Measurements from ENCODE around the gene CFAP57.

Gene CFAP57

DNA sequence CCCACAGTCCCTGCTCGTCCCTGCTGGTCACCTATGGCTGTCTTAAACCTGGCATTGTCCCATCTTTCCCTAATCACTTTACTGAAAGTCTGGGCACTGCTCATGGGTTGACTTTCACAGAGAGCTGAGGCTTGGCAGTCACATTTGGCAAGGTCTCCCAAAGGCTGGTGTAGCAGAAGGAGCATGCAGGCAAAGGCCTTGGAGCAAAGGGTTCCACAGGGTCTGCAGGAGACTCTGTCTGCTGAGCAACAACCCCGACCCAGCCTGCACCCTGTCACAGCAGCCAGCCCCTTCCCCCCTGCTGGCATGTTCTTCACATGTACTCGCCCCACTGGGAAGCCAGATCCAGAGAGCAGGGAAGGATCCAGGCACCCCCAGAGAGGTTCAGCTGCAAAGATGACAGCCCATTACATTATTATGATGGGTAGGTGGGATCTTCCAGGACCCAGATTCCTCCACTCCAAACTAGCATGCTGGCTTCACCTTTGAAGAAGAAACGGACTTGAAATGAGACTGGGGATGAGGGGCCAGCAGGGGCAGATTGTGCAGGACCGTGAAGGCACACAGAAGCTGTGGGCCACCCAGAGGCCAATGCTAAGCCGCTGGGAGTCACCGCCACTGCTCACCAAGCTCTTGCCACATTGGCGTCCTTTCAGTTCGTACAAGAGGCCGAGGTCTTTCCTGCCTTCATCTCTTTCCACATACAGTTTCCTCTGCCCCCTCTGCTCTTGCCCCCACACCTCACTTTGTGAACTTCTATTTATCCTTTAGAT is 83.5 kb downstream of the CFAP57 start:
- no peak for DNase-seq (ENCODE audit: extremely low read depth, low read depth)
- TF ChIP-seq, protein P1, sequence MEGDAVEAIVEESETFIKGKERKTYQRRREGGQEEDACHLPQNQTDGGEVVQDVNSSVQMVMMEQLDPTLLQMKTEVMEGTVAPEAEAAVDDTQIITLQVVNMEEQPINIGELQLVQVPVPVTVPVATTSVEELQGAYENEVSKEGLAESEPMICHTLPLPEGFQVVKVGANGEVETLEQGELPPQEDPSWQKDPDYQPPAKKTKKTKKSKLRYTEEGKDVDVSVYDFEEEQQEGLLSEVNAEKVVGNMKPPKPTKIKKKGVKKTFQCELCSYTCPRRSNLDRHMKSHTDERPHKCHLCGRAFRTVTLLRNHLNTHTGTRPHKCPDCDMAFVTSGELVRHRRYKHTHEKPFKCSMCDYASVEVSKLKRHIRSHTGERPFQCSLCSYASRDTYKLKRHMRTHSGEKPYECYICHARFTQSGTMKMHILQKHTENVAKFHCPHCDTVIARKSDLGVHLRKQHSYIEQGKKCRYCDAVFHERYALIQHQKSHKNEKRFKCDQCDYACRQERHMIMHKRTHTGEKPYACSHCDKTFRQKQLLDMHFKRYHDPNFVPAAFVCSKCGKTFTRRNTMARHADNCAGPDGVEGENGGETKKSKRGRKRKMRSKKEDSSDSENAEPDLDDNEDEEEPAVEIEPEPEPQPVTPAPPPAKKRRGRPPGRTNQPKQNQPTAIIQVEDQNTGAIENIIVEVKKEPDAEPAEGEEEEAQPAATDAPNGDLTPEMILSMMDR (IDR thresholded peaks at IDR 0.05; ENCODE audit: low read depth, low read length, missing control alignments) = no peak
- no peak overlapping the region for H3K4me3 ChIP-seq (replicated peaks; ENCODE audit: low read depth, low read length)

DNA sequence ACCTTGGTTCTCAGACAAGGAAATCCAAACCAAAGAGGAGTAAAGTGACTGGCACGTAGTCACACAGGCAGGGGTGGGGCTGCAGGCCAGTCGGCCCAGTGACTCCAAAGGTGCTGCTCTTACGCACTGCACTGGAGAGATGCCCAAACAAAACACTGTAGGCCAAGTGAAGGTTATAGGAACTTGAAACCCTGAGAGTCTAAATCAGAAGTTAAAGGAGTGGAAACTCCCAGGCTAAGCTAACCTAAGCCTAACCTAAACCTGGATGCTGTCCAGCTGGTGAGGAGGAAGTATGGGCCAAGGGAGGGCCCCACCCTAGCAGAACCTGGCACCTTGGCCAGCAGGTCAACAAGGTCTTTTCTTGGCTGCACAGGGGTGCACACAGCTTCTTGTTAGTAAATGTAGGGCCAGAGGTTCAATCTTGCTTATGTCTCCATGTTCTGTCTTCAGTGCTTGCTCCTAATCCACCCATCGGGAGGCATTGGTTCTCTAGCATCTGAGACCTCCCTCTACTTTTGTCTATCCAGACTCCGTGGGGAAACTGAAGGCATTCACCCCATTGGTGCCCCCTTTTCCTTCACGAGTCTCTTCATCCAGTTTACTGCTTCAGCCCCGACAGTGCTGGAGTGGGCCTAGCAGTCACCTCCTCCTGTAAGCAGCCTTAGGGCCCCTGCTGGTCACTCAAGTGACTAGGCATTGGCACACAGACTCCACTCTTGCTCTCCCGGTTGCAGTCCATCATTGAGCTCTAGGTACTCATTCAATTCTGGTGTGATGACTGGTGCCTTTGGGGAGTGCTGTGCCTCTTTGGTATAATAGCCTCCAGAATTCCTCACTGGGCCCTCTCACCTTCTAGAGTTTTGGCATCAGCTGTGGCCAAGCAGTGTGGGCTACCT is 84.8 kb downstream of the CFAP57 start:
- TF ChIP-seq, protein P1 (IDR thresholded peaks at IDR 0.05; ENCODE audit: low read depth, low read length, missing control alignments) = no peak

DNA sequence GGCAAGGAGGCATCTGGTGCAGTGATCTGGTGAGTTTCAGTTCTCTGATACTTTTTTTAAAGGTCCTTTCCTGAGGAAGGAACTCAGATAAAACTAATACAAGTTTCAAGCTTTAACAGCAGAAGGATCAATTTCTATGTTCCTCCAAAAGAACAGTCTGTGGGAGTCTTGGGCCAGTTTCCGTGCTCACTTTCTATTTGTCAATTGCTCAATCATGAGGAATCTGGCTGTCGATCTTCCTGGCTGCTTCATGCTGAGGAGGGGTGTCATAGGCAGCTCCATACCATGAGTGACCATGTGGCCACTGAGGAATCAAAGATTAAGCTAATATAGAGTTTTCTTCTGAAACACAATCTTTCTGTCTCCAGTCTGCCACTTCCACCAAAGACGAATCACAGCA is 86.2 kb downstream of the CFAP57 start:
- DNase-seq (ENCODE audit: extremely low read depth, low read depth) = no peak
- H3K4me3 ChIP-seq (replicated peaks; ENCODE audit: low read depth, low read length) = no peak overlapping the region
- TF ChIP-seq, protein P1 (IDR thresholded peaks at IDR 0.05; ENCODE audit: low read depth, low read length, missing control alignments) = no peak

More for the DNA sequence above, 84.8 kb downstream of the CFAP57 start:
- no peak for DNase-seq (ENCODE audit: extremely low read depth, low read depth)
- no peak overlapping the region for H3K4me3 ChIP-seq (replicated peaks; ENCODE audit: low read depth, low read length)

DNA sequence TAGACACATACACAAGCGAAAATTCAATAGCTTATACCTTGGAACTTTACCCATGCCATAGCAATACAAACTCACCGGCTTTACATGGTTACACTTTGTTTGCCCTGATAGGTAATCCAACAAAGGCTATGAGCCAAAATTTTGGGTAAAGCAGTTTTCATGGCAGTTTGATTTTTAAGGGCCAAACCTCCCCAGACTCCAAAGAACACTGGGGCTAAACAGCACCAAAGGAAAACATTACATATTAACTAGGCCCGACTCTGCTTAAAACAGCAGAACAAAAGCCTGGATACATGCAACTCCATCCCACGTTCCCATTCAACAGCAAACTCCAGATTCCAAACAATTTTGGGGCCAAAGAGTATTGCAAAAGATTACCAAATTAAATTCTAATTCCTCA is 93.3 kb downstream of the CFAP57 start:
- no peak for DNase-seq (ENCODE audit: extremely low read depth, low read depth)
- TF ChIP-seq, protein P1 (IDR thresholded peaks at IDR 0.05; ENCODE audit: low read depth, low read length, missing control alignments) = no peak
- H3K4me3 ChIP-seq (replicated peaks; ENCODE audit: low read depth, low read length) = no peak overlapping the region

DNA sequence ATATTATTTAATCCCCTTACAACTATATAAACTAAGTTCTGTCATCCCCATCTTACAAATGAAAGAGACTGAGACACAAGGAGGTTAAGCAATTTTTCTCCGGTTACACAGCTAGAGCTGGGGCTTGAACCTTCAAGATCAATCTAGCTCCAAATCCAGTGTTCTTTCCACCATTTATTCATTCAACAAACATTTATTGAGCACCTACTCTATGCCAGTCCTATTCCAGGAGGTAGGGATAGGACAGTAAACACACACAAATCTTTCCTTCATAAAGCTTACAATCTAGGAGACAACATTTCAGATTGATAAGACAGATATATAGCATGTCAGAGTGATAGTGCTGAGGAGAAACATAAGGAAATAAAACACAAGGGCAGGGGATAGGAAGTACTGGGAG is 94.8 kb downstream of the CFAP57 start:
- no peak overlapping the region for H3K4me3 ChIP-seq (replicated peaks; ENCODE audit: low read depth, low read length)
- TF ChIP-seq, protein P1 (IDR thresholded peaks at IDR 0.05; ENCODE audit: low read depth, low read length, missing control alignments) = no peak
- DNase-seq (ENCODE audit: extremely low read depth, low read depth) = no peak

DNA sequence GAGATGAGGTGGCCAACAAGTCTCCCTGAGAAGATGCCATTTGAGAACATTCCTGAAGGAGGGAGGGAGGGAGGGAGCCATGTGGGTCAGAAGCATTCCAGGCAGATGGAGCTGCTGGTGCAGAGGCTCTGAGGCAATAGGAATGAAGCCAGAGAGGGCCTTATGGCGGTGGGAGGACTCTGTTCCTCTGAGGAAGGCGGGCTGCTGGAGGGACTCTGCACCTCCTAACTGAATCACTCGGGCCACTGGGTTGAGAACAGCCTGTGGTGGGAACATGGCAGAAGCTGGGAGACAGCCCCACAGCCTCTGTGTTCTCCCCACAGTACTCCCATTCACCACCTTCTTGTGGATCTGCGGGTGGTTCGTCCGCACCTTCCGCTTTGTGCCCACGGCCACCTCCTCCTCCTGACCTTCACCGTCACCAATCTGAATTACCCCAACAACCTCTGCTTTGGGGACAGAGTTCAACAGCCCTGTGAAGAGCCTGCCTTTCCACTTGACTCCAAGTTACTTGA is 95.2 kb downstream of the CFAP57 start:
- TF ChIP-seq, protein P1 (IDR thresholded peaks at IDR 0.05; ENCODE audit: low read depth, low read length, missing control alignments) = no peak
- H3K4me3 ChIP-seq (replicated peaks; ENCODE audit: low read depth, low read length) = no peak overlapping the region
- DNase-seq (ENCODE audit: extremely low read depth, low read depth) = peak; percentile 24
